Measurements from ENCODE around the gene CD200R1L. TPM values are rescaled to one million over a fixed set of nuclear protein-coding genes. Genes with fewer than 3 reads are reported as not detected.

CD200R1L gene
- total and polyA plus RNA-seq, 2 of the 4 experiments (the other 2 are of a cell fraction): not detected

- no peaks in the 10 kb centered on the region; the same call in 1 of the 2 replicates for H3K27me3 ChIP-seq (ENCODE audit: control insufficient read depth, insufficient read depth, low read length)
- no peaks in the 10 kb centered on the region for H3K79me1 ChIP-seq (ENCODE audit: low read depth in 1 of 2, low read length in 2 of 2)
- no peak overlapping the region for H4K5ac ChIP-seq (ENCODE audit: low read depth, low read length)
- H2BK120ac ChIP-seq (ENCODE audit: low read depth, low read length): no peak overlapping the region
- POLR2A ChIA-PET (ENCODE audit: unreplicated experiment): no interaction called here
- H3K9ac ChIP-seq (ENCODE audit: low read depth, low read length): no peak overlapping the region
- in situ Hi-C loops (cut with MboI; ENCODE audit: low sequenced_read_pairs): no loop called here
- no peak overlapping the region for H4K91ac ChIP-seq (ENCODE audit: insufficient read depth, low read depth, low read length)
- H4K20me1 ChIP-seq (ENCODE audit: insufficient read depth, low read length): no peaks in the 10 kb centered on the region
- no peaks in the 10 kb centered on the region for H3K36me3 ChIP-seq (ENCODE audit: control insufficient read depth, insufficient read depth, low read length)
- intact Hi-C loops (cut with micrococcal nuclease): no loop called here
- no peak overlapping the region for H2BK15ac ChIP-seq (ENCODE audit: low read depth, low read length)
- CTCF ChIA-PET: no interaction called here
- H2AFZ ChIP-seq (replicated peaks; ENCODE audit: low read length, poor library complexity): no peak overlapping the region
- H3K18ac ChIP-seq (ENCODE audit: low read depth, low read length): no peak overlapping the region
- ATAC-seq (ENCODE audit: low read depth) (no peak), DNase-seq (no peak)
- WGBS, 2 experiments (ENCODE audit: extremely low coverage in 2 of 2, insufficient read length in 1 of 2): no CpG with 5 or more reads among the region's 2 CpGs
- H3K4ac ChIP-seq (ENCODE audit: low read depth, low read length): no peak overlapping the region
- H2BK20ac ChIP-seq (ENCODE audit: low read depth, low read length): no peak overlapping the region
- no peak overlapping the region for H3K56ac ChIP-seq (ENCODE audit: extremely low read depth, insufficient read depth, low read length)
- no peak overlapping the region for H3K4me2 ChIP-seq (ENCODE audit: low read depth, low read length)
- H3K4me3 ChIP-seq (ENCODE audit: insufficient read depth, low read depth, low read length): no peak overlapping the region
- no peak overlapping the region for H2AK9ac ChIP-seq (replicated peaks; ENCODE audit: low read depth, low read length, poor library complexity)
- H3K9me3 ChIP-seq (ENCODE audit: control insufficient read depth, insufficient read depth, low read length): peaks cover 4% of the 10 kb centered on the region
- H3K9me1 ChIP-seq (ENCODE audit: insufficient read depth, low read length): no peaks in the 10 kb centered on the region
- BruUV-seq (replicated peaks): no TSS peak
- no peak overlapping the region for H3K14ac ChIP-seq (replicated peaks; ENCODE audit: low read depth, low read length)
- H3K27ac ChIP-seq (ENCODE audit: insufficient read depth, low read length): no peak overlapping the region
- no peaks in the 10 kb centered on the region for H3K4me1 ChIP-seq (ENCODE audit: control insufficient read depth, insufficient read depth, low read length)
- dilution Hi-C loops (cut with HindIII; ENCODE audit: low sequenced_read_pairs, unreplicated experiment): no loop called here
- H2BK5ac ChIP-seq (ENCODE audit: low read depth, low read length, poor library complexity, severe bottlenecking): no peak overlapping the region
- no peak overlapping the region for H4K8ac ChIP-seq (ENCODE audit: low read depth in 2 of 2, low read length in 2 of 2)
- no peak for TF ChIP-seq USF2 (IDR thresholded peaks at IDR 0.05; ENCODE audit: low read depth, low read length)
- TF ChIP-seq RAD21 (IDR thresholded peaks at IDR 0.05; ENCODE audit: low read length): no peak
- no peak overlapping the region for H3K23ac ChIP-seq (ENCODE audit: low read depth, low read length)
- H2AK5ac ChIP-seq (ENCODE audit: low read depth, low read length): no peak overlapping the region
Observed at GRCh38 chr3:112875561-112875960, 28.9 kb upstream of the CD200R1L start.
